PC-3 (cell line): Measurements from ENCODE around the gene ALG3. TPM values are rescaled to one million over a fixed set of nuclear protein-coding genes. Genes with fewer than 3 reads are reported as not detected.

Source experiments
- ATAC-seq: fragments of 200-7000 bp; cut with Tn5 transposase; 2 replicates; pipeline ENCODE4 v1.9.1; 2020; ENCODE audit warnings: mild to moderate bottlenecking, moderate library complexity
- BruUV-seq: library from RNA; stranded (reverse); fragments of 400-500 nt; replicated peaks from 2 replicates; lab custom pipeline; 2021; lab: Mats Ljungman, UMichigan
- CTCF ChIA-PET: fragments of 300-600 bp; sonication (Branson Sonifier 250); formaldehyde crosslinking; loops from one replicate; lab custom pipeline; 2022; ENCODE audit warnings: antibody characterized with exemption; lab: Charles Lee
- POLR2A ChIA-PET: fragments of 300-600 bp; sonication (Branson Sonifier 250); formaldehyde crosslinking; loops from one replicate; lab custom pipeline; 2022; ENCODE audit warnings: antibody characterized with exemption; ENCODE audit not compliant: unreplicated experiment; lab: Charles Lee
- DNase-seq: peaks from one replicate; pipeline ENCODE4 v3.0.0-alpha.2; 2015
- H2AFZ ChIP-seq: fragments of 300-600 bp; sonication (generic); 2 replicates; pipeline ENCODE4 v1.6.0; 2016; ENCODE audit warnings: antibody characterized with exemption, low read length
- H3F3A ChIP-seq: fragments of 300-600 bp; sonication (generic); one replicate; pipeline ENCODE4 v1.6.0; 2017; ENCODE audit warnings: antibody characterized with exemption, low read length, control low read depth, mild to moderate bottlenecking; ENCODE audit not compliant: unreplicated experiment
- H3K27ac ChIP-seq: fragments of 300-600 bp; sonication (generic); 2 replicates; pipeline ENCODE4 v1.5.1; 2016; ENCODE audit warnings: mild to moderate bottlenecking, low read length
- H3K27me3 ChIP-seq: fragments of 300-600 bp; sonication (generic); 2 replicates; pipeline ENCODE4 v1.6.1; 2016; ENCODE audit warnings: low read length, mixed read lengths
- H3K36me3 ChIP-seq: fragments of 300-600 bp; sonication (generic); 2 replicates; pipeline ENCODE4 v1.6.1; 2016; ENCODE audit warnings: low read depth, mixed run types, low read length, mixed read lengths
- H3K4me1 ChIP-seq: fragments of 300-600 bp; sonication (generic); 2 replicates; pipeline ENCODE4 v1.5.1; 2016; ENCODE audit warnings: low read length; ENCODE audit not compliant: insufficient read depth
- H3K4me2 ChIP-seq: fragments of 300-600 bp; sonication (generic); 2 replicates; pipeline ENCODE4 v1.6.0; 2016; ENCODE audit warnings: low read length
- H3K4me3 ChIP-seq: fragments of 300-600 bp; sonication (generic); 2 replicates; pipeline ENCODE4 v1.5.1; 2016; ENCODE audit warnings: mild to moderate bottlenecking, low read length, mixed read lengths
- H3K79me2 ChIP-seq: fragments of 300-600 bp; sonication (generic); 2 replicates; pipeline ENCODE4 v1.6.1; 2017; ENCODE audit warnings: low read length, mixed read lengths
- H3K9ac ChIP-seq: fragments of 300-600 bp; sonication (generic); 2 replicates; pipeline ENCODE4 v1.6.0; 2016; ENCODE audit warnings: mild to moderate bottlenecking, low read length
- H3K9me2 ChIP-seq: fragments of 300-600 bp; sonication (generic); replicated peaks from 2 replicates; pipeline ENCODE4 v1.6.1; 2016; ENCODE audit warnings: mixed run types, low read length, mixed read lengths
- H3K9me3 ChIP-seq: fragments of 300-600 bp; sonication (generic); 2 replicates; pipeline ENCODE4 v1.6.1; 2016; ENCODE audit warnings: low read length, mixed read lengths
- H4K20me1 ChIP-seq: fragments of 300-600 bp; sonication (generic); 2 replicates; pipeline ENCODE4 v1.6.1; 2016; ENCODE audit warnings: low read length, mixed read lengths
- EZH2 ChIP-seq: fragments of 300-600 bp; sonication (generic); IDR thresholded peaks from one replicate; pipeline ENCODE4 v1.6.1; 2017; ENCODE audit warnings: antibody characterized with exemption, mild to moderate bottlenecking, low read length; ENCODE audit not compliant: unreplicated experiment
- EZH2phosphoT487 ChIP-seq: fragments of 300-600 bp; sonication (generic); IDR thresholded peaks from 2 replicates; pipeline ENCODE4 v1.6.1; 2018; ENCODE audit warnings: mild to moderate bottlenecking, antibody characterized with exemption, low read length, borderline replicate concordance
- intact Hi-C: fragments of 100-400 bp; cut with micrococcal nuclease; formaldehyde crosslinking; loops from 2 replicates; pipeline ENCODE4 v1.9.0; 2023
- total RNA-seq: library from RNA; depleted of rRNA; stranded (reverse); fragments of >200 nt; gene quantifications from 2 replicates; pipeline ENCODE4 v1.2.3, GENCODE V29; 2014
- TF ChIP-seq, protein P1 (sequence below): fragments of 300-600 bp; sonication (generic); conservative IDR thresholded peaks from 2 replicates; pipeline ENCODE4 v1.5.1; 2017; ENCODE audit warnings: antibody characterized with exemption, low read depth, mild to moderate bottlenecking, low read length

ALG3 gene
- total RNA-seq, 1 experiment from 2014 or later, result 89.0 TPM

DNA sequence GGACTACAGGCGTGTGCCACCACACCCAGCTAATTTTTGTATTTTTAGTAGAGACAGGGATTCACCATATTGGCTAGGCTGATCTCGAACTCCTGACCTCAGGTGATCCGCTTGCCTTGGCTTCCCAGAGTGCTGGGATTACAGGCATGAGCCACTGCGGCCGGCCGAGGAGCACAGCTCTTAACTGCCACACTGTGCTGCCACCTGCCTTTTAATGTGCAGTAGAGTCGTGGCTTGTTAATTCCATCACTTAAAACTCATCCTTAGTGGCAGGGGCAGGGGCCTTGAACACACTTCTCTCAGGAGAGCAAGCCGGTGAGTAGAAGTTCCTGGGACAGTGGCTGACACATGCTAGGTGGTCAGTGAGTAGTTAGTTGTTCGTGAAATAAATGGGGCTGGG is 50.3 kb downstream of the ALG3 start:
- POLR2A ChIA-PET, result no interaction called here

DNA sequence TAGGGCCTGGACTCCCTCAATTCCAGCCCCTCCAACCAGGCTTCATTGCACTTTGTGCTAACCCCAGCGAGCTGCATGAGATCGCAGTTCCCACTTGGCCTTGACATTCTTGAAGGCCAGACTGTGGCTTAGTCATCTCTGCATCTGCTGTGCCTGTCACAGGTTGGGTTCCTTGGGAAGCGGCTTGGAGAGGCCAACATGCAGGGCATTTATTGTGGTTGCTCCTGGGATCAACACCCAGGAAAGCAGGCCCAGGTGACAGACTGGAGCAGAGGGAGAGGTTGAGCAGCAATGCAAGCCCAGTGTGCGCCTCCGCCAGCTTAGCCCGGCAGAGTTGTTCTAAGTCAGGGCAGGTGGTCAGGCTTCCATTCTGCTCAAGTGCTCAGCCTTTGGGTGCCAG is 52.2 kb downstream of the ALG3 start:
- no peaks in the 10 kb centered on the region for H3K79me2 ChIP-seq
- H4K20me1 ChIP-seq, result no peaks in the 10 kb centered on the region
- H3K4me2 ChIP-seq, result no peak overlapping the region
- no peak for DNase-seq
- H3F3A ChIP-seq, result no peaks in the 10 kb centered on the region
- 0 out of 2 replicates have a peak, but pooled peaks have one; percentile 22 for ATAC-seq
- ChIA-PET POLR2A (no interaction called here), CTCF (interaction anchor here (0.6 kb wide), 1 partner anchor 22 kb away, joined by 8 read pairs; no protein-coding TSS in a partner anchor)
- H2AFZ ChIP-seq, result no peak overlapping the region
- no peaks in the 10 kb centered on the region for H3K9me2 ChIP-seq
- H3K27me3 ChIP-seq, result no peaks in the 10 kb centered on the region
- H3K4me1 ChIP-seq, result no peaks in the 10 kb centered on the region
- no peak overlapping the region for H3K4me3 ChIP-seq
- no peaks in the 10 kb centered on the region for H3K9me3 ChIP-seq
- intact Hi-C loops, result no loop called here
- H3K9ac ChIP-seq, result no peak overlapping the region
- H3K36me3 ChIP-seq, result peaks cover 32% of the 10 kb centered on the region
- no peak overlapping the region for H3K27ac ChIP-seq
- no peak for TF ChIP-seq EZH2
- no peak for TF ChIP-seq EZH2phosphoT487
- TF ChIP-seq, protein P1, sequence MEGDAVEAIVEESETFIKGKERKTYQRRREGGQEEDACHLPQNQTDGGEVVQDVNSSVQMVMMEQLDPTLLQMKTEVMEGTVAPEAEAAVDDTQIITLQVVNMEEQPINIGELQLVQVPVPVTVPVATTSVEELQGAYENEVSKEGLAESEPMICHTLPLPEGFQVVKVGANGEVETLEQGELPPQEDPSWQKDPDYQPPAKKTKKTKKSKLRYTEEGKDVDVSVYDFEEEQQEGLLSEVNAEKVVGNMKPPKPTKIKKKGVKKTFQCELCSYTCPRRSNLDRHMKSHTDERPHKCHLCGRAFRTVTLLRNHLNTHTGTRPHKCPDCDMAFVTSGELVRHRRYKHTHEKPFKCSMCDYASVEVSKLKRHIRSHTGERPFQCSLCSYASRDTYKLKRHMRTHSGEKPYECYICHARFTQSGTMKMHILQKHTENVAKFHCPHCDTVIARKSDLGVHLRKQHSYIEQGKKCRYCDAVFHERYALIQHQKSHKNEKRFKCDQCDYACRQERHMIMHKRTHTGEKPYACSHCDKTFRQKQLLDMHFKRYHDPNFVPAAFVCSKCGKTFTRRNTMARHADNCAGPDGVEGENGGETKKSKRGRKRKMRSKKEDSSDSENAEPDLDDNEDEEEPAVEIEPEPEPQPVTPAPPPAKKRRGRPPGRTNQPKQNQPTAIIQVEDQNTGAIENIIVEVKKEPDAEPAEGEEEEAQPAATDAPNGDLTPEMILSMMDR, result no peak
- no TSS peak for BruUV-seq

More for the DNA sequence above, 50.3 kb downstream of the ALG3 start:
- no peak overlapping the region for H3K27ac ChIP-seq
- ATAC-seq, result no peak
- no peaks in the 10 kb centered on the region for H3K79me2 ChIP-seq
- BruUV-seq, result no TSS peak
- TF ChIP-seq EZH2phosphoT487 (no peak), EZH2 (no peak)
- TF ChIP-seq, protein P1, result no peak
- no peak for DNase-seq
- no peak overlapping the region for H3K4me3 ChIP-seq
- H3K9ac ChIP-seq, result no peak overlapping the region
- no peaks in the 10 kb centered on the region for H3K9me3 ChIP-seq
- H3K9me2 ChIP-seq, result no peaks in the 10 kb centered on the region
- no peaks in the 10 kb centered on the region for H3K4me1 ChIP-seq
- H3K27me3 ChIP-seq, result no peaks in the 10 kb centered on the region
- no peak overlapping the region for H2AFZ ChIP-seq
- intact Hi-C loops, result no loop called here
- CTCF ChIA-PET, result no interaction called here
- H4K20me1 ChIP-seq, result no peaks in the 10 kb centered on the region
- peaks cover 15% of the 10 kb centered on the region for H3K36me3 ChIP-seq
- H3K4me2 ChIP-seq, result no peak overlapping the region
- H3F3A ChIP-seq, result no peaks in the 10 kb centered on the region

DNA sequence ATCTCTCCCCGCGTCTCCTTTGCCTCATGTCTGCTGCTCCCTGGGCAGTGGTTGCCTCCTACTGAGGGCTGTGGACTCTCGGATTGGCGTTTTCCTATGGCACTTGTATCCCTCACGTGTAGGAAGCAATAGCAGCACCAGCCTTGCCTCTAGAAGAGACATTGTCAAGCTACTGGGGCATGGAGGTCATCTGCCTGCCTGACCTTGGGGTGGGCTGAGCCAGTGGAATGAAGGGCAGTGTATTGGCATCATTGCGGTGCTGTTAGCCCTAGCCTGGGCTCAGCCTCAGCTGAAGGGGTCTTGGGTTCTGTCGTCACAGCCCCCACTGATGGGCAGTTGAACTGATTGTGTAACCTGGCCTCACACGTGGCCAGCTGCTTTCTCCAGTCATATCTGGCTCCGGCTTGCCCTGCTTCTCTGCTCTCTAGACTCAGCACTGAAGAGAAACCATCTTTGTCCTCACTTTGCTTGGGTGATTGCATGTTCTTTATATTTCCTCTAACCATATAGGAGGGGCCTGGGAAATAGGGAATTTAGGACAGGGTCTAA is 54.7 kb downstream of the ALG3 start:
- no peak overlapping the region for H3K4me2 ChIP-seq
- no peaks in the 10 kb centered on the region for H3K9me3 ChIP-seq
- ChIA-PET POLR2A (no interaction called here), CTCF (no interaction called here)
- H3K36me3 ChIP-seq, result peaks cover 56% of the 10 kb centered on the region
- peaks cover 10% of the 10 kb centered on the region for H3K79me2 ChIP-seq
- H3K27ac ChIP-seq, result no peak overlapping the region
- no TSS peak for BruUV-seq
- no peaks in the 10 kb centered on the region for H3K27me3 ChIP-seq
- H3K9me2 ChIP-seq, result no peaks in the 10 kb centered on the region
- TF ChIP-seq EZH2phosphoT487 (no peak), EZH2 (no peak)
- TF ChIP-seq, protein P1, result no peak
- no peaks in the 10 kb centered on the region for H3F3A ChIP-seq
- H4K20me1 ChIP-seq, result no peaks in the 10 kb centered on the region
- no peak overlapping the region for H3K4me3 ChIP-seq
- no peak overlapping the region for H2AFZ ChIP-seq
- ATAC-seq (no peak), DNase-seq (no peak)
- intact Hi-C loops, result no loop called here
- no peaks in the 10 kb centered on the region for H3K4me1 ChIP-seq
- H3K9ac ChIP-seq, result no peak overlapping the region
